Gastrocnemius medialis (tissue), 4 donors: ENCODE results near the gene WDR73. TPM values are rescaled to one million over a fixed set of nuclear protein-coding genes. Genes with fewer than 3 reads are reported as not detected.
"Not testable (repeated sequence)": the region's sequence is repeated elsewhere in the genome, so short reads cannot be mapped to it uniquely, and the experiment has no call there.

Source experiments
- ATAC-seq, 2 donors: fragments of 150-250 bp; one replicate each; pipeline ENCODE4 v1.9.1; 2016
- DNase-seq, 2 donors: peaks; one replicate each; pipeline ENCODE4 v3.0.0-alpha.2; 2019
- H3K27ac ChIP-seq, 4 donors: fragments of 200-600 bp; sonication (generic); 1 replicate in 1 of 4; 2 replicates in 3 of 4; pipeline ENCODE4 v1.5.1; 2016 to 2018; ENCODE audit warnings: mild to moderate bottlenecking in 2 of 4, moderate library complexity in 1 of 4
- H3K27me3 ChIP-seq, 3 donors: fragments of 200-600 bp; sonication (generic) in 2 of 3; 1 replicate in 1 of 3; 2 replicates in 2 of 3; pipeline versions ENCODE4 v1.5.1 to v1.6.0; 2016 to 2019; ENCODE audit warnings: mild to moderate bottlenecking in 1 of 3, moderate library complexity in 1 of 3
- H3K36me3 ChIP-seq, 2 donors: fragments of 200-600 bp; sonication (generic) in 1 of 2; one replicate each; pipeline ENCODE4 v1.5.1; 2017 to 2018
- H3K4me1 ChIP-seq, 2 donors: fragments of 200-600 bp; sonication (generic) in 1 of 2; one replicate each; pipeline ENCODE4 v1.5.1; 2016 to 2017; ENCODE audit warnings: mild to moderate bottlenecking in 2 of 2
- H3K4me3 ChIP-seq, 4 donors: fragments of 200-600 bp; sonication (generic) in 3 of 4; 1 replicate in 1 of 4; 2 replicates in 3 of 4; pipeline ENCODE4 v1.5.1; 2016 to 2019; ENCODE audit warnings: mild to moderate bottlenecking in 2 of 4
- H3K9me3 ChIP-seq, 3 donors: fragments of 200-600 bp; sonication (generic) in 2 of 3; 1 replicate in 1 of 3; 2 replicates in 2 of 3; pipeline ENCODE4 v1.5.1; 2016 to 2019
- POLR2A ChIP-seq, 2 donors: fragments of 450-650 bp; IDR thresholded peaks; one replicate each; pipeline ENCODE4 v1.6.1; 2017; ENCODE audit warnings: antibody characterized with exemption in 2 of 2, mild to moderate bottlenecking in 2 of 2, moderate library complexity in 2 of 2
- in situ Hi-C, 4 donors: fragments of 200-750 bp; cut with MboI; loops; one replicate each; pipeline versions ENCODE4 v1.15.0 to v1.8.0; 2017; ENCODE audit warnings: low sequenced_read_pairs in 4 of 4
- intact Hi-C: fragments of 100-400 bp; cut with DNase I; formaldehyde crosslinking; loops from one replicate; pipeline ENCODE4 v1.15.1; 2023; ENCODE audit warnings: low total_unique reads
- total RNA-seq, 4 donors: library from RNA; depleted of rRNA; stranded (reverse); fragments of >200 nt; gene quantifications; one replicate each; pipeline versions ENCODE4 v1.1.0 to v1.2.3, GENCODE V29; 2016
- TF ChIP-seq, protein P1 (sequence below), 5 experiments: fragments of 450-650 bp in 3 of 5; fragments of 200-600 bp in 2 of 5; sonication (generic) in 2 of 5; IDR thresholded peaks in 4 of 5; conservative IDR thresholded peaks in 1 of 5; 1 replicate in 4 of 5; 2 replicates in 1 of 5; pipeline ENCODE4 v1.5.1; 2016 to 2019; ENCODE audit warnings: antibody characterized with exemption in 5 of 5, mild to moderate bottlenecking in 3 of 5, moderate library complexity in 3 of 5

The WDR73 gene
- total RNA-seq, 4 donors from 2014 or later = 6.7 to 11.7 (median 10.3) TPM

DNA sequence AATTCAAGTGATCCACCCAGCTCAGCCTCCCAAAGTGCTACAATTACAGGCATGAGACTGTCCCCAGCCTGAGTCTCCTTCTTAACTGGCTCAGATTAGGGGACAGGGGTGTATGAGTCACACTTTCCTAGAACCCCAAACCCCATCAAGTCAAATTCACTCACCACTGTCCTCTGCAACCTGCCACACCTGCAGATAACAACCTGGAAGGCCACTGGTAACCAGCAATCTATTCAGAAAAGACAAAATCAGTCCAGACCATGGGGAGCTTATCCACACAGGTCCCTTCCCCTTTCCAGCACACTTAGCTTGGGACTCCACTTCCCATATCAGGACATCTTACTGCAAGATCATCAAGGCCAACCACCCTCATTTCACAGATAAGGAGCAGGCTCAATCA, 6.4 kb downstream of the WDR73 start:
- Histone ChIP-seq H3K9me3 (no peaks in the 10 kb centered on the region), H3K4me3 (no peak overlapping the region), H3K27me3 (no peaks in the 10 kb centered on the region), H3K27ac (no peak overlapping the region), H3K36me3 (peaks cover 0 to 88% of the 10 kb centered on the region in 2 donors), H3K4me1 (peaks cover 0 to 4% of the 10 kb centered on the region in 2 donors)
- in situ Hi-C loops = no loop called here
- TF ChIP-seq, protein P1, sequence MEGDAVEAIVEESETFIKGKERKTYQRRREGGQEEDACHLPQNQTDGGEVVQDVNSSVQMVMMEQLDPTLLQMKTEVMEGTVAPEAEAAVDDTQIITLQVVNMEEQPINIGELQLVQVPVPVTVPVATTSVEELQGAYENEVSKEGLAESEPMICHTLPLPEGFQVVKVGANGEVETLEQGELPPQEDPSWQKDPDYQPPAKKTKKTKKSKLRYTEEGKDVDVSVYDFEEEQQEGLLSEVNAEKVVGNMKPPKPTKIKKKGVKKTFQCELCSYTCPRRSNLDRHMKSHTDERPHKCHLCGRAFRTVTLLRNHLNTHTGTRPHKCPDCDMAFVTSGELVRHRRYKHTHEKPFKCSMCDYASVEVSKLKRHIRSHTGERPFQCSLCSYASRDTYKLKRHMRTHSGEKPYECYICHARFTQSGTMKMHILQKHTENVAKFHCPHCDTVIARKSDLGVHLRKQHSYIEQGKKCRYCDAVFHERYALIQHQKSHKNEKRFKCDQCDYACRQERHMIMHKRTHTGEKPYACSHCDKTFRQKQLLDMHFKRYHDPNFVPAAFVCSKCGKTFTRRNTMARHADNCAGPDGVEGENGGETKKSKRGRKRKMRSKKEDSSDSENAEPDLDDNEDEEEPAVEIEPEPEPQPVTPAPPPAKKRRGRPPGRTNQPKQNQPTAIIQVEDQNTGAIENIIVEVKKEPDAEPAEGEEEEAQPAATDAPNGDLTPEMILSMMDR (IDR thresholded peaks at IDR 0.05 in 4 of 5, conservative IDR thresholded peaks at IDR 0.05 in 1 of 5) = no peak
- no peak for TF ChIP-seq POLR2A (IDR thresholded peaks at IDR 0.05)
- intact Hi-C loops = no loop called here
- no peak for ATAC-seq
- DNase-seq = no peak

DNA sequence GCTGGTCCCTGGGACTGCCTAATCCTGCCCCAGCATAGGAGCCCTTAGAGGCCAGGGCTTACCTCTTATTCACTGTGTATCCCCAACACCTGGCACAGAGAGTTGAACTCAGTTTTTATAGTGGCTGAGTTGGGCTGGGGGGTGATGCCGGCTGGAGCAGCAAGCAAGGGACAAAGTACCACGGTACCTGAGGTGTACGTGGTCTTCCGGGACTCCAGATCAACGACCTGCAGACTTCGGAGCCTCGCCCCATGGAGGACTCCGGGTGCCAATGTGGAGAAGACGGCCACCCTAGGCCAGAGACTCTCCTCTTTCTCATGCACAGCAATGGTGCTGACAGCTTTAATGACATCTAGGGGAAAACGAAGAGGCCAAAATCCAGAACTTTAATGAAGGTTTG, 8.1 kb downstream of the WDR73 start:
- Histone ChIP-seq H3K27ac (no peak overlapping the region), H3K9me3 (no peaks in the 10 kb centered on the region), H3K27me3 (no peaks in the 10 kb centered on the region), H3K36me3 (peaks cover 0 to 88% of the 10 kb centered on the region in 2 donors), H3K4me1 (peaks cover 0 to 4% of the 10 kb centered on the region in 2 donors), H3K4me3 (no peak overlapping the region)
- ATAC-seq (no peak), DNase-seq (no peak)
- in situ Hi-C loops = no loop called here
- TF ChIP-seq, protein P1 (IDR thresholded peaks at IDR 0.05 in 4 of 5, conservative IDR thresholded peaks at IDR 0.05 in 1 of 5) = no peak
- no peak for TF ChIP-seq POLR2A (IDR thresholded peaks at IDR 0.05)
- intact Hi-C loops = no loop called here

DNA sequence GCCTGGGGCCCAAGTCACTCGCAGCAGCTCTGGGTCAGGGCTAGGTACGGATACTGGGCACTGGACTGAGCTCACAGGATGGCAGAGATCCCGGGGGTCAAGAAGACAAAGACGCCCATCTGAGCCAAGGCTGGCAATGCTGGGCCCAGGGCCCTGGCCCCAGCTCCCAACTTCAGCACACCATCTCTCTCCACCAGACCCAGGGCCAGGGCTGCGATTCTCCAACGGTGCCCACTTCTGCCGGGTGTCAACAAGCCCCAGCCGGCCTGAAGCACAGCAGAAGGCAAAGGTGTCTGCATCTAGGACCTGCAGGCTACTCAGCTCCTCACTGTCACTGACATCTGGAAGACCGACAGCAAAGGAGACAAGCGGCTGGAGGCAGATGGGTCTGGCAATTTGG, 8.6 kb downstream of the WDR73 start:
- Histone ChIP-seq H3K4me3 (no peak overlapping the region), H3K27ac (no peak overlapping the region), H3K9me3 (no peaks in the 10 kb centered on the region), H3K27me3 (no peaks in the 10 kb centered on the region), H3K4me1 (peaks cover 0 to 4% of the 10 kb centered on the region in 2 donors), H3K36me3 (peaks cover 0 to 91% of the 10 kb centered on the region in 2 donors)
- TF ChIP-seq POLR2A (IDR thresholded peaks at IDR 0.05) = no peak
- TF ChIP-seq, protein P1 (IDR thresholded peaks at IDR 0.05 in 4 of 5, conservative IDR thresholded peaks at IDR 0.05 in 1 of 5) = no peak
- in situ Hi-C loops (no loop called here), intact Hi-C loops (no loop called here)
- no peak for DNase-seq
- ATAC-seq = no peak

DNA sequence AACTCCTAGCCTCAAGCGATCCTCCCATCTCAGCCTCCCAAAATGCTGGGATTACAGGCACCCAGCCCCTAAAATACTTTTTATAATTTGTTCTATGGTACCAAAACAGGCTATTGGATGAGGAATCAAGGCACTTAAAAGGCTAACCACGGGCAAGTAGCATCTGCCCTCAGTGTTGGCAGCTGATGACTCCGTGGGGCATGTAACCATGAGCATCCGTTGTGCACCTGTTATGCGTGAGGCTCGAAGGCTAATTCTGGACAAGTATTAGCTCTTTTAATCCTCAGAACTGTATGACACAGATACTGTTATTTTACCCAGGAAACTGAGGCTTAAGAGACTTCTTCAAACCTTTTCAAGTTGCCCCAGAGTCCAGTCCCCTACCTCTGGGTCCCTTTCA, 10.2 kb downstream of the WDR73 start:
- DNase-seq = no peak
- ATAC-seq = no peak

DNA sequence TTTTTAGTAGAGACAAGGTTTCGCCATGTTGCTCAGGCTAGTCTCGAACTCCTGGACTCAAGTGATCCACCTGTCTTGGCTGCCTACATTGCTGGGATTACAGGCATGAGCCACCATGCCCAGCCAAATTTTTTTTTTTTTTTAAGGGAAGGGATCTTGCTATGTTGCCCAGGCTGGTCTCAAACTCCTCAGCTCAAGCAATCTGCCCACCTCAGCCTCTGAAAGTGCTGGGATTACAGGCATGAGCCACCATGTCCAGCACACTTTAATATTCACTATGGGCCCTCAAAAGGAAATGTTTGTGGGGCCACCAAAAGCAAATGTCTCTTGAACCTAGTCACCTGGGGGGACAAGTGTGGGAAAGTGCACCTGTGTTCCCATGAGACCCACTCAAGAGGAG, 11.4 kb downstream of the WDR73 start:
- DNase-seq, ATAC-seq, H3K4me1 ChIP-seq, H3K27me3 ChIP-seq, in situ Hi-C loops, intact Hi-C loops, H3K4me3 ChIP-seq, H3K27ac ChIP-seq, H3K9me3 ChIP-seq: not testable (repeated sequence)
- H3K36me3 ChIP-seq = peaks cover 0 to 88% of the 10 kb centered on the region in 2 donors

More for the DNA sequence above, 10.2 kb downstream of the WDR73 start:
- Histone ChIP-seq H3K27ac (no peak overlapping the region), H3K9me3 (no peaks in the 10 kb centered on the region), H3K27me3 (no peaks in the 10 kb centered on the region), H3K4me1 (peaks cover 0 to under 1% of the 10 kb centered on the region in 2 donors), H3K4me3 (no peak overlapping the region), H3K36me3 (peaks cover 0 to 96% of the 10 kb centered on the region in 2 donors)
- TF ChIP-seq, protein P1 (IDR thresholded peaks at IDR 0.05 in 4 of 5, conservative IDR thresholded peaks at IDR 0.05 in 1 of 5) = no peak
- no peak for TF ChIP-seq POLR2A (IDR thresholded peaks at IDR 0.05)
- in situ Hi-C loops (no loop called here), intact Hi-C loops (no loop called here)

DNA sequence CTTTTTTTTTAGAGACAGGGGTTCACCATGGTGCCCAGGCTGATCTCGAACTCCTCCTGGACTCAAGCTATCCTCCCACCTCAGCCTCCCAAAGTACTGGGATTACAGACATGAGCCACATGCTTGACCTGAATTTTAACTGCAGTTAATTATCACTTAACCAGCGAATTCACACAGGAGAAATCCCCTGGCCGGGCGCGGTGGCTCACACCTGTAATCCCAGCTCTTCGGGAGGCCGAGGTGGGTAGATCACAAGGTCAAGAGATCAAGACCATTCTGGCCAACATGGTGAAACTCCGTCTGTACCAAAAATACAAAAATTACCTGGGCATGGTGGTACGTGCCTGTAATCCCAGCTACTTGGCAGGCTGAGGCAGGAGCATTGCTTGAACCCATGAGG, 12.2 kb downstream of the WDR73 start:
- H3K27ac ChIP-seq, H3K4me3 ChIP-seq, intact Hi-C loops, H3K4me1 ChIP-seq, H3K27me3 ChIP-seq, H3K9me3 ChIP-seq, ATAC-seq, in situ Hi-C loops, DNase-seq: not testable (repeated sequence)
- peaks cover 0 to 86% of the 10 kb centered on the region in 2 donors for H3K36me3 ChIP-seq
